NCI-H524 (cell line): ENCODE data around the gene SCG3.
A peak's percentile ranks its signal among the peaks of the same experiment; 100 is the strongest.

Experiments
- DNase-seq, 2 experiments: peaks; one replicate each; lab custom pipeline; 2025; lab: John Stamatoyannopoulos, UW

The SCG3 gene

DNA sequence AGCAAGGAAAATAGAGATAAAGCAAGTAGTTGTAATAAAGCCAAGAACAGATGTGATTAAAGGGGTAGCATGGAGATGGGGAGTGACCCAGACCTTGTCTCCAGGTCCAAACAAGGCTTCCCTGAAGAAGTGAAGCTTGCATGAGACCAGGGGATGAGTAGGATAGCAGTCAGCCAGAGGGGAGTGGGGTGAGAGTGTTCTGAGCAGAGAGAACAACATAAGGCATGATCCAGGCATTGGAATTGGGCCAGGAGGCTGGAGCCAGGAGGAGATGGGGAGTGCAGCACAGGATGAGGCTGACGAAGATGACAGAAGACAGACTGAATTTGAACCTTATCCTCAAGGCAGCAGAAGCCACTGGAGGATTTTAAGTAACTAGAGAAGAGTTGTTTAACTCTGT lies 77.3 kb downstream of the SCG3 start:
- DNase-seq = peak; percentile 92 to 97

DNA sequence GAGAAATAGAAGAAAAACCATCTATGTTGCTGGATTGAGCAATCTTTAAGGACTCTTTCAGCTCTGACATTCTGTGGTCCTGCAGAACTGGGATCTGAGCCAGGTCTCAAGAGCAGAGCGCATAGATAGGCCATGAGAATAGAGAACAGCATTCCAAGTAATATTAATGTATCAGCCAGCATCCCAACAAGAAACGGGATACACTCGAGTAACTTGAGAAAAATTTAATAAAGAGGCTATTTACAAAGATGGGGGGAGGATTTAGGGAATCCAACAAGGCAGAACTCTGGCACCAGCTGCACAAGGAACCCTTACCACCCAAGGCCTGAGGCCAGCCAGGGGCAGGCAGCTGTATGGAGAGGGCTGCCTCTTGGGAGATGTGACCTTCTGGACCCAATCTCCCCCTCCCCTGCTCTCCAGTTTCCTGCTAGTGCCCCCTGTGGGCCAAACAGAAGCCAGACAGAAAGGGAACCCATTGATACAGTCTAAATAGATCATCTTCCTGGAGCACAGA lies 78.3 kb downstream of the SCG3 start:
- peak; percentile 85 to 96 for DNase-seq

DNA sequence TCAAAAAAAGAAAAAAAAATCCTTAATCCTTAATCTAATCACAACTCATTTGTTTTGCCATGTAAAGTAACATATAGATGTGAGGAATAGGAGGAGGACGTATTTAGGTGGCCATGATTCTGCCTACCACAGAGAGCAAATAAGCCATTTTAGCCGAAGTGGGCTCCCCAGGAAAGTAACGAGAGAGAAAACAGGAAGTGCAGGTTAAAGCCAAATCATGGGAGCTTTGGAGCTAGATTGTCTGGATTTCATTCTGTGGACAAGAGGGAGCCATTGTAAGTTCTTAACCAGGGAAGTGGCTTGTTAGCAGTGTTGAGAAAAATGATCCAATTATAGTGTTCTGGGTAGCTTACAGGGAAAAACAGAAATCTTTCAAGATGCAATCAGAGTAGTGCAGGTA lies 79.5 kb downstream of the SCG3 start:
- no peak for DNase-seq

DNA sequence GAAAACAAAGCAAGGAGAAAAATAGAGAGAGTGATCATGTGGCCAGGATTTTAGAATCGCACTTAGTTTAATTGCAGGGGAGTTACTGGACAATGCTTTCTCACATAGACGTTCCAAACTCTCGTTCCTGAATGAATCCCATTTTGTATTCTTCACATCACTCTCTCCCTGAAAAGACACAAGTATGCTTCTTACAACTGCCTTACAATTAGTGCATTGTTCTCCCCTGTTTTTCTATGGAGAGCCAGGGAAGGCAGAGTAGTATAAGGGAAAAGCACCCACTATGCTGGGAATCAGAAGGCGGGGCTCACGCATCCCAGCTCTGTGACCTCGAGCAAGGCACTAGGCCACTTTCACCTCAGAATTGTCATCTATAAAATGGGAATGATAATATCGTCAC lies 84.4 kb downstream of the SCG3 start:
- DNase-seq = no peak

DNA sequence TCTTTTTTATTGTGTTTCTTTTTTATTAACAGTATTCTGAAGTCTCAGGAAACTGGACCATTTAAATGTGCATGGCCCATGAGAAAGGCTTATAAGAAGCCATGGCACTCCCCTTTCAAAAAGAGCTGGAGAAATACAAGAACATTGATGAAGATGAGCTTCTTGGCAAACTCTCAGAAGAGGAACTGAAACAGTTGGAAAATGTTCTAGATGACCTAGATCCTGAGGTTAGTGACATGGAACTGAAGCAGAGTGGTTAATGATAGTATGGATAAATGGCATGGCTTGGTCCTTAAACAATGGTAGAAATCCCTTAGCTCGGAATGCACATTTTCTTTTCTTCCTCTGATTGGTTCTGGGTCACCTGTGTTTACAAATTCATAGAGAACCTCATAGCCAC lies 85.0 kb downstream of the SCG3 start:
- no peak for DNase-seq

DNA sequence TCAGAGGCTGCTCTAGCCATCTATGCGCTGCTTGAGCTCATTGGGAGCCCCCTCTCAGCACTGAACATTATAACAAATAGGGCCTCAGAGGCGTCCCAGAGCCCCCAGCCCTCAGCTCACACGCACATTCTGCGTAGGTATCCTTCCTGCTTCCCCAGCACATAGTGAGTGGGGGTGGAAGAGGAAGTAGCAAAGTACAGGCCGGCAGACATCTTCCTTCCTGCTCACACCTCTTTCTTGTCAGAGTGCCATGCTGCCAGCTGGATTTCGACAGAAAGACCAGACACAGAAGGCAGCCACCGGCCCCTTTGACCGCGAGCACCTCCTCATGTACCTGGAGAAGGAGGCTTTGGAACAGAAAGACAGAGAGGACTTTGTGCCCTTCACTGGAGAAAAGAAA lies 86.7 kb downstream of the SCG3 start:
- no peak for DNase-seq
